Transverse colon (tissue), 4 donors: Measurements from ENCODE around the gene TEAD2. TPM values are rescaled to one million over a fixed set of nuclear protein-coding genes. Genes with fewer than 3 reads are reported as not detected.

Experiments
- DNase-seq: peaks from one replicate; pipeline ENCODE4 v3.0.0-alpha.2; 2019
- H3K27ac ChIP-seq, 4 donors: fragments of 200-600 bp; sonication (generic); 2 replicates each; pipeline ENCODE4 v1.5.1; 2016 to 2018; ENCODE audit warnings: inconsistent platforms in 4 of 4
- H3K27me3 ChIP-seq: fragments of 200-600 bp; sonication (generic); 2 replicates; pipeline ENCODE4 v1.5.1; 2017; ENCODE audit warnings: inconsistent platforms
- H3K36me3 ChIP-seq, 4 donors: fragments of 200-600 bp; sonication (generic); 2 replicates each; pipeline ENCODE4 v1.5.1; 2017 to 2019; ENCODE audit warnings: inconsistent platforms in 4 of 4
- H3K4me1 ChIP-seq, 4 donors: fragments of 200-600 bp; sonication (generic); 2 replicates each; pipeline ENCODE4 v1.5.1; 2017 to 2020; ENCODE audit warnings: inconsistent platforms in 4 of 4
- H3K4me3 ChIP-seq, 4 donors: fragments of 200-600 bp; sonication (generic); 1 replicate in 1 of 4; 2 replicates in 3 of 4; pipeline versions ENCODE4 v1.5.1 to v1.6.1; 2017 to 2019; ENCODE audit warnings: inconsistent platforms in 4 of 4
- H3K9me3 ChIP-seq, 2 donors: fragments of 200-600 bp; sonication (generic); 2 replicates each; pipeline ENCODE4 v1.5.1; 2017 to 2019; ENCODE audit warnings: inconsistent platforms in 2 of 2
- CTCF ChIP-seq, 5 experiments: fragments of 200-600 bp in 3 of 5; fragments of 450-650 bp in 2 of 5; sonication (generic) in 3 of 5; IDR thresholded peaks; 1 replicate in 2 of 5; 2 replicates in 3 of 5; pipeline ENCODE4 v1.5.1; 2016 to 2017; ENCODE audit warnings: antibody characterized with exemption in 5 of 5, inconsistent platforms in 3 of 5, mild to moderate bottlenecking in 2 of 5, moderate library complexity in 1 of 5
- EP300 ChIP-seq: sonication (generic); formaldehyde crosslinking; IDR thresholded peaks from one replicate; pipeline ENCODE4 v1.6.1; 2017; ENCODE audit warnings: antibody characterized with exemption, low read depth
- POLR2A ChIP-seq: fragments of 450-650 bp; IDR thresholded peaks from one replicate; pipeline ENCODE4 v1.6.1; 2016; ENCODE audit warnings: antibody characterized with exemption, mild to moderate bottlenecking, moderate library complexity
- POLR2AphosphoS5 ChIP-seq, 3 donors: sonication (generic); formaldehyde crosslinking; IDR thresholded peaks; one replicate each; pipeline ENCODE4 v1.6.1; 2016; ENCODE audit warnings: antibody characterized with exemption in 3 of 3
- WGBS, 2 donors: methylation state at CpG; one replicate each; pipeline ENCODE4 v1.1.5; 2018; ENCODE audit warnings: low coverage in 1 of 2; 5-methylcytosine and 5-hydroxymethylcytosine counted together
- in situ Hi-C, 4 donors: fragments of 200-750 bp; cut with MboI; loops; one replicate each; pipeline versions ENCODE4 v1.15.0 to v1.15.1; 2017; ENCODE audit warnings: low sequenced_read_pairs in 3 of 4, low pct_ligation_motif_present in 1 of 4, low pct_unique_long_range_greater_than_20kb in 1 of 4
- intact Hi-C: fragments of 100-400 bp; cut with DNase I; formaldehyde crosslinking; loops from one replicate; pipeline ENCODE4 v1.15.1; 2023; ENCODE audit warnings: low total_unique reads
- total RNA-seq, 4 donors: library from RNA; depleted of rRNA; stranded (reverse); fragments of >200 nt; gene quantifications; one replicate each; pipeline ENCODE4 v1.1.0, GENCODE V29; 2016

Gene TEAD2
- total RNA-seq, 4 donors from 2014 or later = 5.6 to 20.3 (median 10.9) TPM

GRCh38 chr19:49364083-49364737 lies 2.0 kb upstream of the TEAD2 start:
- DNase-seq = no peak
- WGBS, 2 donors = 55 to 76% methylated on average over 2 to 27 of the region's 27 CpGs
- H3K9me3 ChIP-seq = peaks cover 7 to 9% of the 10 kb centered on the region in 2 donors
- H3K4me1 ChIP-seq = peaks cover 4 to 32% (median 22%) of the 10 kb centered on the region in 4 donors
- peak overlapping the region; percentile 69 to 88 (median 82) for H3K27ac ChIP-seq
- H3K4me3 ChIP-seq = peak overlapping the region in 2 of 4 donors; percentile 61 to 78
- TF ChIP-seq CTCF (IDR thresholded peaks at IDR 0.05) (no peak), POLR2AphosphoS5 (IDR thresholded peaks at IDR 0.05) (no peak), EP300 (no peak), POLR2A (no peak)
- no peaks in the 10 kb centered on the region for H3K36me3 ChIP-seq
- intact Hi-C loops = no loop called here
- no peaks in the 10 kb centered on the region for H3K27me3 ChIP-seq
- in situ Hi-C loops = no loop called here

GRCh38 chr19:49363268-49364082 lies 1.3 kb upstream of the TEAD2 start, which contains the start of gene DKKL1:
TSS of gene DKKL1 (plus strand) at chr19:49363877. CDS start at chr19:49363999, 122 bp downstream.
- DNase-seq = peak; percentile 99
- intact Hi-C loops (no loop called here), in situ Hi-C loops (no loop called here)
- 0 to 3% methylated on average over 6 to 44 of the region's 46 CpGs for WGBS, 2 donors
- Histone ChIP-seq H3K27me3 (no peaks in the 10 kb centered on the region), H3K27ac (peak within 1 kb of the TSS; percentile 87 to 97 (median 91)), H3K9me3 (peaks cover under 1 to 2% of the 10 kb centered on the region in 2 donors), H3K4me3 (peak within 1 kb of the TSS in 3 of 4 donors; percentile 48 to 78 (median 61)), H3K4me1 (peaks cover 4 to 32% (median 22%) of the 10 kb centered on the region in 4 donors), H3K36me3 (no peaks in the 10 kb centered on the region)
- TF ChIP-seq POLR2AphosphoS5 (IDR thresholded peaks at IDR 0.05) = peak; percentile 68 to 80 (median 69)
- peak in 2 of 5 experiments; percentile 18 to 27 for TF ChIP-seq CTCF (IDR thresholded peaks at IDR 0.05)
- TF ChIP-seq EP300 = no peak
- no peak for TF ChIP-seq POLR2A

GRCh38 chr19:49362929-49363267 lies 682 bp upstream of the TEAD2 start:
- H3K9me3 ChIP-seq = no peaks in the 10 kb centered on the region
- H3K4me3 ChIP-seq = peak overlapping the region in 3 of 4 donors; percentile 48 to 78 (median 61)
- peak; percentile 47 for DNase-seq
- no peaks in the 10 kb centered on the region for H3K36me3 ChIP-seq
- intact Hi-C loops = no loop called here
- H3K4me1 ChIP-seq = peaks cover 4 to 32% (median 22%) of the 10 kb centered on the region in 4 donors
- no peaks in the 10 kb centered on the region for H3K27me3 ChIP-seq
- in situ Hi-C loops = no loop called here
- TF ChIP-seq EP300 (no peak), POLR2AphosphoS5 (IDR thresholded peaks at IDR 0.05) (no peak), CTCF (IDR thresholded peaks at IDR 0.05) (no peak), POLR2A (no peak)
- 0 to 1% methylated on average over 1 to 14 of the region's 14 CpGs for WGBS, 2 donors
- H3K27ac ChIP-seq = peak overlapping the region; percentile 87 to 97 (median 91)

- Histone ChIP-seq H3K4me1 (peaks cover 4 to 38% (median 22%) of the 10 kb centered on the region in 4 donors), H3K4me3 (peak overlapping the region; percentile 48 to 89 (median 70)), H3K27me3 (no peaks in the 10 kb centered on the region), H3K9me3 (no peaks in the 10 kb centered on the region), H3K27ac (peak overlapping the region; percentile 87 to 97 (median 91)), H3K36me3 (no peaks in the 10 kb centered on the region)
- TF ChIP-seq EP300 = peak; percentile 10
- peak; percentile 36 for TF ChIP-seq POLR2A
- TF ChIP-seq POLR2AphosphoS5 (IDR thresholded peaks at IDR 0.05) = peak; percentile 36 to 60 (median 55)
- TF ChIP-seq CTCF (IDR thresholded peaks at IDR 0.05) = no peak
- DNase-seq = peak; percentile 81
- in situ Hi-C loops = no loop called here
- intact Hi-C loops = no loop called here
- WGBS, 2 donors = 4% methylated on average over 26 of the region's 27 CpGs; no CpG with 5 or more reads in 1 of the 2 donors
These were observed 673 bp downstream of the TEAD2 start for GRCh38 chr19:49361438-49362047.
